Neural progenitor cell (in vitro differentiated cells): ENCODE results near the gene CCDC88B. TPM values are rescaled to one million over a fixed set of nuclear protein-coding genes. Genes with fewer than 3 reads are reported as not detected.

ENCODE experiments used
- DNase-seq: peaks from one replicate; pipeline ENCODE4 v3.0.0-alpha.2; 2016; ENCODE audit warnings: low spot score
- H2AFZ ChIP-seq: fragments of 200-600 bp; sonication (generic); replicated peaks from 2 replicates; pipeline ENCODE4 v1.6.1; 2016; ENCODE audit warnings: antibody characterized with exemption
- H3F3A ChIP-seq: fragments of 200-600 bp; sonication (generic); 2 replicates; pipeline ENCODE4 v1.6.1; 2016; ENCODE audit warnings: antibody characterized with exemption, low read depth
- H3K27ac ChIP-seq: fragments of 200-600 bp; sonication (generic); 2 replicates; pipeline ENCODE4 v1.5.1; 2016; ENCODE audit warnings: mild to moderate bottlenecking
- H3K27me3 ChIP-seq: fragments of 200-600 bp; sonication (generic); 2 replicates; pipeline ENCODE4 v1.6.1; 2016; ENCODE audit warnings: mild to moderate bottlenecking, moderate library complexity
- H3K36me3 ChIP-seq: fragments of 200-600 bp; sonication (generic); 2 replicates; pipeline ENCODE4 v1.5.1; 2016
- H3K4me1 ChIP-seq: fragments of 200-600 bp; sonication (generic); 2 replicates; pipeline ENCODE4 v1.6.1; 2016; ENCODE audit warnings: mixed run types
- H3K4me2 ChIP-seq: fragments of 200-600 bp; sonication (generic); 2 replicates; pipeline ENCODE4 v1.6.1; 2016
- H3K4me3 ChIP-seq: fragments of 200-600 bp; sonication (generic); 2 replicates; pipeline ENCODE4 v1.5.1; 2016
- H3K79me2 ChIP-seq: fragments of 200-600 bp; sonication (generic); 2 replicates; pipeline ENCODE4 v1.6.1; 2016; ENCODE audit warnings: low read depth
- H3K9ac ChIP-seq: fragments of 200-600 bp; sonication (generic); 2 replicates; pipeline ENCODE4 v1.6.1; 2016
- H3K9me3 ChIP-seq: fragments of 200-600 bp; sonication (generic); 2 replicates; pipeline ENCODE4 v1.5.1; 2016; ENCODE audit warnings: low read depth
- H4K20me1 ChIP-seq: fragments of 200-600 bp; sonication (generic); 2 replicates; pipeline ENCODE4 v1.6.1; 2016; ENCODE audit warnings: low read depth
- H3K27ac Mint-ChIP-seq: 3 replicates; pipeline ENCODE4 v1.8.0; 2021; ENCODE audit warnings: mixed read lengths
- H3K27me3 Mint-ChIP-seq: 2 replicates; pipeline ENCODE4 v1.8.0; 2022; ENCODE audit warnings: low read depth, mild to moderate bottlenecking, inconsistent platforms, moderate library complexity, mixed read lengths; ENCODE audit not compliant: insufficient read depth
- H3K36me3 Mint-ChIP-seq: 3 replicates; pipeline ENCODE4 v1.8.0; 2021; ENCODE audit warnings: mixed read lengths
- H3K4me1 Mint-ChIP-seq: 3 replicates; pipeline ENCODE4 v1.8.0; 2021; ENCODE audit warnings: mixed read lengths
- H3K4me3 Mint-ChIP-seq: 3 replicates; pipeline ENCODE4 v1.8.0; 2021; ENCODE audit warnings: mild to moderate bottlenecking, moderate library complexity, mixed read lengths
- H3K9me3 Mint-ChIP-seq: 3 replicates; pipeline ENCODE4 v1.8.0; 2020; ENCODE audit warnings: mixed read lengths
- EZH2 ChIP-seq: fragments of 200-600 bp; sonication (generic); IDR thresholded peaks from 2 replicates; pipeline ENCODE4 v1.6.1; 2017; ENCODE audit warnings: antibody characterized with exemption, mild to moderate bottlenecking, moderate library complexity
- EZH2phosphoT487 ChIP-seq: fragments of 200-600 bp; sonication (generic); IDR thresholded peaks from 2 replicates; pipeline ENCODE4 v1.6.1; 2017; ENCODE audit warnings: antibody characterized with exemption
- total RNA-seq: library from RNA; depleted of rRNA; stranded (reverse); fragments of >200 nt; gene quantifications from 2 replicates; pipeline ENCODE4 v1.2.3, GENCODE V29; 2015; ENCODE audit warnings: low replicate concordance
- TF ChIP-seq, protein P1 (sequence below): fragments of 200-600 bp; sonication (generic); IDR thresholded peaks from 2 replicates; pipeline ENCODE4 v1.5.1; 2017; ENCODE audit warnings: antibody characterized with exemption, mild to moderate bottlenecking

Gene CCDC88B
- total RNA-seq, 1 donor from 2014 or later, result 0.62 TPM

DNA sequence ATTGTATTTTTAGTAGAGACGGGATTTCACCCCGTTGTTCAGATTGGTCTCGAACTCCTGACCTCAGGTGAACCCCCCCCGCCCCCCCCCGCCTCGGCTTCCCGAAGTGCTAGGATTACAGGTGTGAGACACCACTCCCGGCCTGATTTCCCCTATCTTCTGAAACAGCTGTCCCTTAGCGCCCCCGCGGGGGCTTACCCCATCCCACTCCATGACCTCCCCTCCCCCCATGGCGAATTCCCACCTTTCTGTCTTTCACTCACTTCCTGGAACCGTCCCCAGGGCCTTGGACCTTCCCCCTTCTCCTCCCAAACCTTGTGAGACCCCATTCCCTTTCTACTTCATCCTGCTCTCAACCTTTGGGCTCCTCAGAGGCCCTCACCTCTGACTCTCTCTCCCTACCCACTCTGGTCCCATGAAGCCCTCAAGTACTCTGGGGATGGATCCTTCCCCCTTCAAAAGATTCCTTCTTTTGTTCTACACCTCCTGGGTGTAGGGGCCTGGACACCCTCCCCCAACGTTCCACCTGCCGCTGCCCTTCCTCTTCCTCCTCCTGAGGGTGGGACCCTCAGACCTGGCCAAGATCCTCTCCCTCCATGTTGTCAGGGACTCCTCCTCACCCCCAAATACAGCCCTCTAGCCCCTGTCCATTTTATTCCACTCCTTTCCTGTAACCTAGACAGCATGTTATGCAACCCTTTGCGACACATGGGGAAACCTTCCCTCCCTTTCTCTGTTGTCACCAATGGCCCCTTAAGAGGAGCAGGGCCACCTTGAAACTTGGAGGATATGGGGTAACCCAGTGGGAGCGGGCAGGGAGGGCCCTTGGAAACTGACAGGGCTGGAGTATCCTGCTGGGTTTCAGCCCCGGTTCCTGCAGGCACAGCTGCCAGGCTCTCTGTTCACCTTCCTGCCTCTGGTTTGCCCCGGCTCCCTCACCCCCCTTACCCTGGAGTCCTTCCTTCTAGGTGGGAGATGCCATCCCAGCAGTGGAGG lies 20.9 kb upstream of the CCDC88B start:
- no peak for DNase-seq

DNA sequence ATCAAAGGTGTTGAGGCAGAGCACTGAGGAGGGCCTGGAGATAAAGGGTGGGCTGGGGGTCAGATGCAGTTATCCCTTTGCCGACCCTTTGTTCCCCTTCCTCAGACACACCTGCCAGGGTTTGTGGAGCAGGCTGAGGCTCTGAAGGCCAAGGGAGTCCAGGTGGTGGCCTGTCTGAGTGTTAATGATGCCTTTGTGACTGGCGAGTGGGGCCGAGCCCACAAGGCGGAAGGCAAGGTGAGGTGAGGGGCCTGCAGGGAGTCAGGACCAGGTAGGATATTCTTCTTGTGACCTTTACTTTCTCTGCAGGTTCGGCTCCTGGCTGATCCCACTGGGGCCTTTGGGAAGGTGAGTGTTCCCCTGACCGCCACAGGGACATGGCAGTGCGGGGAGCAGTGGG lies 19.4 kb upstream of the CCDC88B start:
- Histone ChIP-seq H3K27ac (no peak overlapping the region), H3K4me3 (no peak overlapping the region), H3K36me3 (no peaks in the 10 kb centered on the region), H3K4me2 (no peak overlapping the region), H3K9me3 (no peaks in the 10 kb centered on the region), H3K9ac (no peak overlapping the region), H3K27me3 (no peaks in the 10 kb centered on the region), H3K4me1 (peaks cover 12% of the 10 kb centered on the region), H4K20me1 (peaks cover 12% of the 10 kb centered on the region), H3F3A (peaks cover 23% of the 10 kb centered on the region), H3K79me2 (peaks cover 26% of the 10 kb centered on the region), H2AFZ (no peak overlapping the region)
- Mint-ChIP-seq H3K27me3 (peaks cover 8% of the 10 kb centered on the region), H3K27ac (no peak overlapping the region), H3K9me3 (no peaks in the 10 kb centered on the region), H3K4me1 (peaks cover 15% of the 10 kb centered on the region), H3K36me3 (peaks cover 10% of the 10 kb centered on the region), H3K4me3 (peak overlapping the region; percentile 66)
- DNase-seq, result no peak
- TF ChIP-seq EZH2phosphoT487, result no peak
- TF ChIP-seq EZH2, result no peak
- TF ChIP-seq, protein P1, sequence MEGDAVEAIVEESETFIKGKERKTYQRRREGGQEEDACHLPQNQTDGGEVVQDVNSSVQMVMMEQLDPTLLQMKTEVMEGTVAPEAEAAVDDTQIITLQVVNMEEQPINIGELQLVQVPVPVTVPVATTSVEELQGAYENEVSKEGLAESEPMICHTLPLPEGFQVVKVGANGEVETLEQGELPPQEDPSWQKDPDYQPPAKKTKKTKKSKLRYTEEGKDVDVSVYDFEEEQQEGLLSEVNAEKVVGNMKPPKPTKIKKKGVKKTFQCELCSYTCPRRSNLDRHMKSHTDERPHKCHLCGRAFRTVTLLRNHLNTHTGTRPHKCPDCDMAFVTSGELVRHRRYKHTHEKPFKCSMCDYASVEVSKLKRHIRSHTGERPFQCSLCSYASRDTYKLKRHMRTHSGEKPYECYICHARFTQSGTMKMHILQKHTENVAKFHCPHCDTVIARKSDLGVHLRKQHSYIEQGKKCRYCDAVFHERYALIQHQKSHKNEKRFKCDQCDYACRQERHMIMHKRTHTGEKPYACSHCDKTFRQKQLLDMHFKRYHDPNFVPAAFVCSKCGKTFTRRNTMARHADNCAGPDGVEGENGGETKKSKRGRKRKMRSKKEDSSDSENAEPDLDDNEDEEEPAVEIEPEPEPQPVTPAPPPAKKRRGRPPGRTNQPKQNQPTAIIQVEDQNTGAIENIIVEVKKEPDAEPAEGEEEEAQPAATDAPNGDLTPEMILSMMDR, result no peak

More for the DNA sequence above, 20.9 kb upstream of the CCDC88B start:
- Histone ChIP-seq H4K20me1 (peaks cover 12% of the 10 kb centered on the region), H3K79me2 (peaks cover 26% of the 10 kb centered on the region), H3K4me3 (peak overlapping the region; percentile 82), H3K9me3 (no peaks in the 10 kb centered on the region), H3K9ac (peak overlapping the region; percentile 55), H3K27me3 (no peaks in the 10 kb centered on the region), H3K4me2 (peak overlapping the region; percentile 72), H2AFZ (peak overlapping the region; percentile 78), H3K27ac (no peak overlapping the region), H3K36me3 (no peaks in the 10 kb centered on the region), H3F3A (peaks cover 29% of the 10 kb centered on the region), H3K4me1 (peaks cover 12% of the 10 kb centered on the region)
- peak overlapping the region; percentile 30 for H3K27ac Mint-ChIP-seq
- H3K36me3 Mint-ChIP-seq, result peaks cover 12% of the 10 kb centered on the region
- peak overlapping the region; percentile 95 for H3K4me3 Mint-ChIP-seq
- H3K9me3 Mint-ChIP-seq, result no peaks in the 10 kb centered on the region
- H3K27me3 Mint-ChIP-seq, result peaks cover 8% of the 10 kb centered on the region
- TF ChIP-seq, protein P1, result no peak
- no peak for TF ChIP-seq EZH2
- TF ChIP-seq EZH2phosphoT487, result no peak
- peaks cover 17% of the 10 kb centered on the region for H3K4me1 Mint-ChIP-seq

DNA sequence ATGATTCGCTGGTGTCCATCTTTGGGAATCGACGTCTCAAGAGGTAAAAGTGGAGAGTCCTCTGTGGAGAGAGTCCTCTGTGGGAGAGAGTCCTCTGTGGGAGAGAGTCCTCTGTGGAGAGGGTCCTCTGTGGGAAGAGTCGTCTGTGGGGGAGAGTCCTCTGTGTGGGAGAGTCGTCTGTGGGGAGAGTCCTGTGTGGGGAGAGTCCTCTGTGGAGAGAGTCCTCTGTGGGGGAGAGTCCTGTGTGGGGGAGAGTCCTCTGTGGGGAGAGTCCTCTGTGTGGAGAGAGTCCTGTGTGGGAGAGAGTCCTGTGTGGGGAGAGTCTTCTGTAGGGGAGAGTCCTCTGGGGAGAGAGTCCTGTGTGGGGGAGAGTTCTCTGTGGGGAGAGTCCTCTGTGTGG lies 19.0 kb upstream of the CCDC88B start:
- no peak for TF ChIP-seq EZH2
- TF ChIP-seq, protein P1, result no peak
- no peak for TF ChIP-seq EZH2phosphoT487

More for the DNA sequence above, 19.0 kb upstream of the CCDC88B start:
- peaks cover 12% of the 10 kb centered on the region for H3K4me1 ChIP-seq
- no peak overlapping the region for H3K9ac ChIP-seq
- H3K9me3 ChIP-seq, result no peaks in the 10 kb centered on the region
- Mint-ChIP-seq H3K27ac (no peak overlapping the region), H3K36me3 (peaks cover 10% of the 10 kb centered on the region), H3K9me3 (no peaks in the 10 kb centered on the region), H3K27me3 (peaks cover 8% of the 10 kb centered on the region), H3K4me1 (peaks cover 15% of the 10 kb centered on the region), H3K4me3 (peak overlapping the region; percentile 72)
- H3K4me2 ChIP-seq, result no peak overlapping the region
- no peak for DNase-seq
- no peak overlapping the region for H3K4me3 ChIP-seq
- H2AFZ ChIP-seq, result no peak overlapping the region
- H3F3A ChIP-seq, result peaks cover 21% of the 10 kb centered on the region
- peaks cover 25% of the 10 kb centered on the region for H3K79me2 ChIP-seq
- H3K36me3 ChIP-seq, result no peaks in the 10 kb centered on the region
- H3K27ac ChIP-seq, result no peak overlapping the region
- no peaks in the 10 kb centered on the region for H3K27me3 ChIP-seq
- peaks cover 10% of the 10 kb centered on the region for H4K20me1 ChIP-seq
